HEK293 (cell line): ENCODE measurements around the gene PPFIA1.

Experiments used
- CTCF ChIA-PET: fragments of 350-600 bp; formaldehyde crosslinking; extraction: SDS; loops from one replicate; lab custom pipeline; 2021; ENCODE audit warnings: antibody characterized with exemption; lab: Yijun Ruan, JAX
- POLR2A ChIA-PET: fragments of 300-600 bp; formaldehyde crosslinking; extraction: SDS; loops from one replicate; lab custom pipeline; 2020; ENCODE audit warnings: antibody characterized with exemption, inconsistent platforms; lab: Yijun Ruan, JAX
- H3K27ac ChIP-seq: fragments of 200-500 bp; sonication (Bioruptor generic); 2 replicates; pipeline ENCODE4 v1.5.1; 2014; ENCODE audit warnings: low read depth, low read length, control low read depth, inconsistent platforms; ENCODE audit errors: extremely low read depth
- H3K36me3 ChIP-seq, 2 experiments: fragments of 200-500 bp in 1 of 2; sonication (Bioruptor generic) in 1 of 2; 1 replicate in 1 of 2; 2 replicates in 1 of 2; pipeline ENCODE4 v1.5.1; 2014 to 2017; ENCODE audit warnings: inconsistent platforms in 2 of 2, low read length in 2 of 2; ENCODE audit not compliant: control insufficient read depth in 2 of 2, insufficient read depth in 1 of 2
- H3K4me1 ChIP-seq: fragments of 200-500 bp; sonication (Bioruptor generic); 2 replicates; pipeline ENCODE4 v1.5.1; 2014; ENCODE audit warnings: mild to moderate bottlenecking, low read length, inconsistent platforms; ENCODE audit not compliant: control insufficient read depth, insufficient read depth
- H3K4me3 ChIP-seq: 2 replicates; pipeline ENCODE4 v1.5.1; 2011; ENCODE audit warnings: low read depth, mild to moderate bottlenecking, control low read depth, low read length, moderate library complexity
- H3K9me3 ChIP-seq: fragments of 200-500 bp; sonication (Bioruptor generic); 2 replicates; pipeline ENCODE4 v1.5.1; 2014; ENCODE audit warnings: low read depth, low read length, inconsistent platforms; ENCODE audit not compliant: control insufficient read depth, insufficient read depth
- HOXA7 ChIP-seq: sonication (generic); formaldehyde crosslinking; IDR thresholded peaks from 2 replicates; pipeline ENCODE4 v1.8.1; 2022; ENCODE audit warnings: missing genetic modification reagents, borderline replicate concordance
- KLF10 ChIP-seq: fragments of 450-650 bp; IDR thresholded peaks from 2 replicates; pipeline ENCODE4 v1.5.1; 2018; ENCODE audit warnings: missing biosample characterization, mild to moderate bottlenecking, missing genetic modification characterization
- OSR2 ChIP-seq: fragments of 450-650 bp; formaldehyde crosslinking; IDR thresholded peaks from 2 replicates; pipeline ENCODE4 v1.5.1; 2016; ENCODE audit warnings: missing biosample characterization, missing genetic modification characterization
- ZBTB20 ChIP-seq: fragments of 450-650 bp; formaldehyde crosslinking; IDR thresholded peaks from 2 replicates; pipeline ENCODE4 v1.5.1; 2016; ENCODE audit warnings: missing biosample characterization, missing genetic modification characterization
- ZNF112 ChIP-seq: fragments of 450-650 bp; formaldehyde crosslinking; IDR thresholded peaks from 2 replicates; pipeline ENCODE4 v1.5.0; 2017; ENCODE audit warnings: missing biosample characterization, missing genetic modification characterization
- ZNF114 ChIP-seq: fragments of 450-650 bp; formaldehyde crosslinking; IDR thresholded peaks from 2 replicates; pipeline ENCODE4 v1.5.0; 2017; ENCODE audit warnings: missing biosample characterization, missing genetic modification characterization
- ZNF121 ChIP-seq: fragments of 450-650 bp; formaldehyde crosslinking; IDR thresholded peaks from 2 replicates; pipeline ENCODE4 v1.5.1; 2016; ENCODE audit warnings: missing biosample characterization, missing genetic modification characterization
- ZNF16 ChIP-seq: fragments of 450-650 bp; formaldehyde crosslinking; IDR thresholded peaks from 2 replicates; pipeline ENCODE4 v1.5.1; 2016; ENCODE audit warnings: low read depth, missing biosample characterization, missing genetic modification characterization
- ZNF221 ChIP-seq: fragments of 450-650 bp; formaldehyde crosslinking; IDR thresholded peaks from 2 replicates; pipeline ENCODE4 v1.5.1; 2017; ENCODE audit warnings: missing biosample characterization, missing genetic modification characterization, borderline replicate concordance
- ZNF350 ChIP-seq: fragments of 450-650 bp; formaldehyde crosslinking; IDR thresholded peaks from 2 replicates; pipeline ENCODE4 v1.5.0; 2017; ENCODE audit warnings: missing biosample characterization, mild to moderate bottlenecking, missing genetic modification characterization
- ZNF433 ChIP-seq: fragments of 450-650 bp; formaldehyde crosslinking; IDR thresholded peaks from 2 replicates; pipeline ENCODE4 v1.5.1; 2016; ENCODE audit warnings: missing biosample characterization, missing genetic modification characterization, low read depth
- ZNF510 ChIP-seq: fragments of 450-650 bp; formaldehyde crosslinking; IDR thresholded peaks from 2 replicates; pipeline ENCODE4 v1.5.1; 2018; ENCODE audit warnings: mild to moderate bottlenecking, missing genetic modification characterization, missing biosample characterization; ENCODE audit not compliant: insufficient replicate concordance
- ZNF530 ChIP-seq: fragments of 450-650 bp; formaldehyde crosslinking; IDR thresholded peaks from 2 replicates; pipeline ENCODE4 v1.5.1; 2016; ENCODE audit warnings: low read depth, missing biosample characterization, missing genetic modification characterization
- ZNF660 ChIP-seq: fragments of 450-650 bp; IDR thresholded peaks from 2 replicates; pipeline ENCODE4 v1.5.1; 2018; ENCODE audit warnings: missing biosample characterization, mild to moderate bottlenecking, missing genetic modification characterization
- ZNF664 ChIP-seq: fragments of 450-650 bp; formaldehyde crosslinking; IDR thresholded peaks from 2 replicates; pipeline ENCODE4 v1.5.1; 2016; ENCODE audit warnings: missing biosample characterization, missing genetic modification characterization
- ZNF76 ChIP-seq: fragments of 450-650 bp; formaldehyde crosslinking; IDR thresholded peaks from 2 replicates; pipeline ENCODE4; 2016; ENCODE audit warnings: low read depth, missing biosample characterization, missing genetic modification characterization, borderline replicate concordance
- TF ChIP-seq, protein P1 (sequence below): fragments of 450-650 bp; formaldehyde crosslinking; IDR thresholded peaks from 2 replicates; pipeline ENCODE4 v1.5.1; 2016; ENCODE audit warnings: missing biosample characterization, missing genetic modification characterization, borderline replicate concordance
- TF ChIP-seq, protein P2 (sequence below): fragments of 450-650 bp; formaldehyde crosslinking; IDR thresholded peaks from 2 replicates; pipeline ENCODE4 v1.5.1; 2016; ENCODE audit warnings: missing biosample characterization, missing genetic modification characterization
- TF ChIP-seq, protein P3 (sequence below): fragments of 450-650 bp; formaldehyde crosslinking; IDR thresholded peaks from 2 replicates; pipeline ENCODE4 v1.5.1; 2016; ENCODE audit warnings: missing biosample characterization, missing genetic modification characterization

The PPFIA1 gene

DNA sequence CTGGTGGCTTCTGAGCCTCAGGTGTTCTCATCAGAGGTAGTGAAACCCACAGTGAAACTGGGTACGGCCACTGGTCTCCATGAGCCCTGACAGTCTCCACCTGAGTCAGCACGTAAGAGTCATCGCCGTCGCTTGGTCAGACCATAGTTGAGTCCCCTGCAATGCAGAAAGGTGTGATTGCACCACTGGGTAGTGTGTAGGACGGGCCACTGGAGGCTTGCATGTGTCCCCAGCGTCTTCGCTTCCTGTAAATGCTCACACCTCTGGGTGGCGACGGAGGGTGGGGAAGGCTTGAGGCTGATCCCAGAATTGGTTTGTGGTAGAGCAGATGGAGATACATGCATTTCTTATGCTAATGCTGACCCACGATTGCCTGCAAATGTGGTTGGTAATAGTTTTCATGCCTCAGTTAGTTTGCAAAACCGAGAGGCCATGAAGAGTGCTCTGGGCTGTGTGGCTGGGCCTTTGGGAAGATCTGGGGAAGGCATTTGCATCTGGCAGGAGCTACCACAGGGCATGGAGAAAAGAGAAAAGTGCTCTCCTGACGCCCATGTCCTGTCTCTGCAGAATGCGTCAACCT is 154.4 kb downstream of the PPFIA1 start:
- Histone ChIP-seq H3K27ac (no peak overlapping the region), H3K9me3 (no peaks in the 10 kb centered on the region), H3K36me3 (peaks cover 0 to 87% of the 10 kb centered on the region in 2 experiments; a peak in 2 of 3 replicates)
- POLR2A ChIA-PET = no interaction called here
- TF ChIP-seq ZNF433 = no peak
- TF ChIP-seq, protein P1, sequence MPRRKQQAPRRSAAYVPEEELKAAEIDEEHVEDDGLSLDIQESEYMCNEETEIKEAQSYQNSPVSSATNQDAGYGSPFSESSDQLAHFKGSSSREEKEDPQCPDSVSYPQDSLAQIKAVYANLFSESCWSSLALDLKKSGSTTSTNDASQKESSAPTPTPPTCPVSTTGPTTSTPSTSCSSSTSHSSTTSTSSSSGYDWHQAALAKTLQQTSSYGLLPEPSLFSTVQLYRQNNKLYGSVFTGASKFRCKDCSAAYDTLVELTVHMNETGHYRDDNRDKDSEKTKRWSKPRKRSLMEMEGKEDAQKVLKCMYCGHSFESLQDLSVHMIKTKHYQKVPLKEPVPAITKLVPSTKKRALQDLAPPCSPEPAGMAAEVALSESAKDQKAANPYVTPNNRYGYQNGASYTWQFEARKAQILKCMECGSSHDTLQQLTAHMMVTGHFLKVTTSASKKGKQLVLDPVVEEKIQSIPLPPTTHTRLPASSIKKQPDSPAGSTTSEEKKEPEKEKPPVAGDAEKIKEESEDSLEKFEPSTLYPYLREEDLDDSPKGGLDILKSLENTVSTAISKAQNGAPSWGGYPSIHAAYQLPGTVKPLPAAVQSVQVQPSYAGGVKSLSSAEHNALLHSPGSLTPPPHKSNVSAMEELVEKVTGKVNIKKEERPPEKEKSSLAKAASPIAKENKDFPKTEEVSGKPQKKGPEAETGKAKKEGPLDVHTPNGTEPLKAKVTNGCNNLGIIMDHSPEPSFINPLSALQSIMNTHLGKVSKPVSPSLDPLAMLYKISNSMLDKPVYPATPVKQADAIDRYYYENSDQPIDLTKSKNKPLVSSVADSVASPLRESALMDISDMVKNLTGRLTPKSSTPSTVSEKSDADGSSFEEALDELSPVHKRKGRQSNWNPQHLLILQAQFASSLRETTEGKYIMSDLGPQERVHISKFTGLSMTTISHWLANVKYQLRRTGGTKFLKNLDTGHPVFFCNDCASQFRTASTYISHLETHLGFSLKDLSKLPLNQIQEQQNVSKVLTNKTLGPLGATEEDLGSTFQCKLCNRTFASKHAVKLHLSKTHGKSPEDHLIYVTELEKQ = no peak
- TF ChIP-seq ZNF114 (tag by site-specific recombination) = no peak
- no peak for TF ChIP-seq ZNF350
- no peak for TF ChIP-seq HOXA7
- no peak for TF ChIP-seq ZNF221 (tag by site-specific recombination)
- TF ChIP-seq ZNF121 (tag by site-specific recombination) = no peak
- no peak for TF ChIP-seq ZNF660 (tag by site-specific recombination)
- no peak for TF ChIP-seq ZNF112
- no peak for TF ChIP-seq KLF10 (tag by site-specific recombination)
- TF ChIP-seq ZNF76 (tag by site-specific recombination) = no peak
- no peak for TF ChIP-seq ZNF510 (tag by site-specific recombination)
- TF ChIP-seq OSR2 (tag by site-specific recombination) = no peak
- TF ChIP-seq, protein P2, sequence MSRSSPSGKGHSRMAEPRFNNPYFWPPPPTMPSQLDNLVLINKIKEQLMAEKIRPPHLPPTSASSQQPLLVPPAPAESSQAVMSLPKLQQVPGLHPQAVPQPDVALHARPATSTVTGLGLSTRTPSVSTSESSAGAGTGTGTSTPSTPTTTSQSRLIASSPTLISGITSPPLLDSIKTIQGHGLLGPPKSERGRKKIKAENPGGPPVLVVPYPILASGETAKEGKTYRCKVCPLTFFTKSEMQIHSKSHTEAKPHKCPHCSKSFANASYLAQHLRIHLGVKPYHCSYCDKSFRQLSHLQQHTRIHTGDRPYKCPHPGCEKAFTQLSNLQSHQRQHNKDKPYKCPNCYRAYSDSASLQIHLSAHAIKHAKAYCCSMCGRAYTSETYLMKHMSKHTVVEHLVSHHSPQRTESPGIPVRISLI (tag by site-specific recombination) = no peak
- TF ChIP-seq, protein P3, sequence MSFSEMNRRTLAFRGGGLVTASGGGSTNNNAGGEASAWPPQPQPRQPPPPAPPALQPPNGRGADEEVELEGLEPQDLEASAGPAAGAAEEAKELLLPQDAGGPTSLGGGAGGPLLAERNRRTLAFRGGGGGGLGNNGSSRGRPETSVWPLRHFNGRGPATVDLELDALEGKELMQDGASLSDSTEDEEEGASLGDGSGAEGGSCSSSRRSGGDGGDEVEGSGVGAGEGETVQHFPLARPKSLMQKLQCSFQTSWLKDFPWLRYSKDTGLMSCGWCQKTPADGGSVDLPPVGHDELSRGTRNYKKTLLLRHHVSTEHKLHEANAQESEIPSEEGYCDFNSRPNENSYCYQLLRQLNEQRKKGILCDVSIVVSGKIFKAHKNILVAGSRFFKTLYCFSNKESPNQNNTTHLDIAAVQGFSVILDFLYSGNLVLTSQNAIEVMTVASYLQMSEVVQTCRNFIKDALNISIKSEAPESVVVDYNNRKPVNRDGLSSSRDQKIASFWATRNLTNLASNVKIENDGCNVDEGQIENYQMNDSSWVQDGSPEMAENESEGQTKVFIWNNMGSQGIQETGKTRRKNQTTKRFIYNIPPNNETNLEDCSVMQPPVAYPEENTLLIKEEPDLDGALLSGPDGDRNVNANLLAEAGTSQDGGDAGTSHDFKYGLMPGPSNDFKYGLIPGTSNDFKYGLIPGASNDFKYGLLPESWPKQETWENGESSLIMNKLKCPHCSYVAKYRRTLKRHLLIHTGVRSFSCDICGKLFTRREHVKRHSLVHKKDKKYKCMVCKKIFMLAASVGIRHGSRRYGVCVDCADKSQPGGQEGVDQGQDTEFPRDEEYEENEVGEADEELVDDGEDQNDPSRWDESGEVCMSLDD = no peak
- no peak for TF ChIP-seq ZNF16 (tag by site-specific recombination)
- TF ChIP-seq ZBTB20 (tag by site-specific recombination) = no peak
- TF ChIP-seq, all 188 proteins: peak for 0
- no peaks in the 10 kb centered on the region for H3K4me1 ChIP-seq
- H3K4me3 ChIP-seq = no peak overlapping the region
- CTCF ChIA-PET = no interaction called here

DNA sequence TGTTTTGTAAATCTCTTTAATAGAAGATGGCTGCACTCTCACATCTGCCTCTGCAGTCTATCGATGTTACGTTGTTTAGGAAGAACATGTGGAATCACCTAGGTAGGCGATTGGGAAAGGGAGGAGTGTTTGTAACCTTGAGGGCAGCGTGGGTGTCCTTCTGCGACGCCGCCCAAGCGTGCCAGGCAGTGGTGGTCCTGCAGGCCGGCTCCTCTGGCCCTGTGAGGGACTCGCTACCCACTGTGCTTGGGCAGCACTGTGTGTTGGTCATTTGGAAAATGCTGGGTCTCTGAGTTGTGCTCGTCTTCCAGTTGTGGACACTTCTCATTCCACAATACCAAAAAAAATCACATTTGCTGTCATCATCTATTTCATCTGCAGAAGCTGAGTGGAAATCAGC is 156.9 kb downstream of the PPFIA1 start:
- Histone ChIP-seq H3K4me1 (no peaks in the 10 kb centered on the region), H3K36me3 (peaks cover 0 to 87% of the 10 kb centered on the region in 2 experiments; a peak in 2 of 3 replicates), H3K4me3 (no peak overlapping the region), H3K27ac (no peak overlapping the region), H3K9me3 (no peaks in the 10 kb centered on the region)
- TF ChIP-seq ZNF530 (tag by site-specific recombination) (no peak), ZNF664 (tag by site-specific recombination) (no peak)
- CTCF ChIA-PET = no interaction called here
- POLR2A ChIA-PET = no interaction called here
